Muscle of leg (tissue), 11 donors: Measurements from ENCODE around the gene ATF5. TPM values are rescaled to one million over a fixed set of nuclear protein-coding genes. Genes with fewer than 3 reads are reported as not detected.

Experiments
- DNase-seq: peaks from one replicate; pipeline ENCODE4 v3.0.0; 2013
- H3K27ac ChIP-seq: one replicate; pipeline ENCODE4 v1.5.1; 2013; ENCODE audit warnings: mild to moderate bottlenecking, low read length, control low read depth
- H3K27me3 ChIP-seq: one replicate; pipeline ENCODE4 v1.6.1; 2013; ENCODE audit warnings: low read length; ENCODE audit not compliant: control insufficient read depth, insufficient read depth
- H3K36me3 ChIP-seq: one replicate; pipeline ENCODE4 v1.6.1; 2013; ENCODE audit warnings: low read length; ENCODE audit not compliant: control insufficient read depth, insufficient read depth
- H3K4me1 ChIP-seq: one replicate; pipeline ENCODE4 v1.6.1; 2013; ENCODE audit warnings: low read length; ENCODE audit not compliant: control insufficient read depth, insufficient read depth
- H3K4me3 ChIP-seq: one replicate; pipeline ENCODE4 v1.5.1; 2013; ENCODE audit warnings: low read length, control low read depth
- H3K9me3 ChIP-seq: replicated peaks from 2 replicates; pipeline ENCODE4 v1.6.1; 2013; ENCODE audit warnings: low read depth, low read length; ENCODE audit not compliant: control insufficient read depth
- WGBS: methylation state at CpG from one replicate; pipeline ENCODE4 v1.1.5; 2013; ENCODE audit warnings: missing lambda C conversion rate; ENCODE audit not compliant: insufficient coverage; 5-methylcytosine and 5-hydroxymethylcytosine counted together
- polyA plus RNA-seq, 8 donors: library from polyadenylated mRNA; unstranded; fragments of 120-200 nt; gene quantifications; one replicate each; pipeline versions ENCODE4 v1.2.1 to v1.2.3, GENCODE V29; 2013; ENCODE audit warnings: inconsistent platforms in 1 of 8, low replicate concordance in 1 of 8; ENCODE audit not compliant: insufficient read length in 8 of 8, insufficient read depth in 1 of 8
- total RNA-seq: library from RNA; stranded (reverse); fragments of 120-200 nt; gene quantifications from one replicate; pipeline ENCODE4 v1.2.4, GENCODE V29; 2013

ATF5 gene
- total and polyA plus RNA-seq, 9 donors = 9.0 to 37.1 (median 24.7) TPM

DNA sequence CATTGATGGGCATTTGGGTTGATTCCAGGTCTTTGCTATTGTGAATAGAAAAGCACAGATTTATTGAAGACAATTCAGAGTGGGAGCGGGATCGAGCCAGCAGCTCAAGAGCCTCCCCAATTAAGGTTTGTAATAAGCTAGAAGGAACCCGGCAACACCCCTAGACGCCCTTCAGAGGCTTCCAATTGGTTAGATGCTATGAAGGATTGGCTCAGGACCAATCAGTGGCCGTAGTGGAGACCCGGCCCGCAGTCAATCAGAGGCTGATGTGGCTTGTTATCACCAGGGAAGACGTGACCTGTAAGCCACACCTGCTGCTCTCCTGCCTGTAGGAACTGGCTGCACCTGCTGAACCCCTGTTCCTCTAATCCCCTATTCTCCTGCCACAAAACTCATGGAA, 17.4 kb downstream of the ATF5 start:
- no peak for DNase-seq
- Histone ChIP-seq H3K27me3 (no peaks in the 10 kb centered on the region), H3K4me1 (no peaks in the 10 kb centered on the region), H3K36me3 (no peaks in the 10 kb centered on the region), H3K27ac (no peak overlapping the region), H3K4me3 (no peak overlapping the region), H3K9me3 (no peaks in the 10 kb centered on the region)
- WGBS = no CpG with 5 or more reads among the region's 8 CpGs

DNA sequence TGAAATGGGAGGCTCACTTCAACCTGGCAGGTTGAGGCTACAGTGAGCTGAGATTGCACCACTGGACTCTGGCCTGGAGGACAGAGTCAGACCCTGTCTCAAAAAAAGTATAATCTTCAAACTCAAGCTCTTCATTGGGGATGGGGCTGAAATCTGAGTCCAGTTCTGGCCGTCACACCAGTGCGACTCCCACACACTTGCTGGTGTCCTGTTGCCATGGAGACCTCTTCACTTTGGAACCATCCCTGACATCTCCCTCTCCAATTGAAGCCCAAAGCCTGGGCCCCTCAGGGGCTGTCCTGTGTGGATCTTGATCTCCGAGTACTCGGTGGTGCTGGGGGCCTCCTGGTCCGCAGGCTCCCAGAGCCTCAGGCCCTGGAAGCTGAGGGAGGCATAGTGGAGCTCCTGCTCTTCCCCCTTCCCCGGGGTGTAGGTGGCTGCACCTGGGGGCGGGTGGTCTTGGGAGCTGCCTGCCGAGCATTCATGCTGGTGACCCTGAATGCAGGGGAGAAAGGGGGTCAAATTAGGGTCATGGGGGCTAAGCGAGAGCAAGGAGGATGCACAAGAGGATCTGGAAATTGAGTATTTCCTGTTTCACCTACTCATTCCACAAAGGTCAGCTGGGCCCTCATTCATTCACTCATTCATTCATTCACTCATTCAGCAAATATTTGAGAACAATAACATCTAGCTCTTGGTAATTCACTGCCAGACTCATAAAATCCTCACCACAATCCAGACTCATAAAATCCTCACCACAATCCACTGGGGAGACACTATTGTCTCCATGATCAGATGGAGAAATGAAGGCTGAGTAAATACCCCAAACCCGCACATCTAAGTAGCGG, 21.0 kb downstream of the ATF5 start:
- Histone ChIP-seq H3K36me3 (no peaks in the 10 kb centered on the region), H3K9me3 (no peaks in the 10 kb centered on the region), H3K4me1 (peaks cover 24% of the 10 kb centered on the region), H3K27ac (no peak overlapping the region), H3K4me3 (no peak overlapping the region), H3K27me3 (no peaks in the 10 kb centered on the region)
- WGBS = 50% methylated on average over 2 of the region's 11 CpGs
- DNase-seq = no peak

DNA sequence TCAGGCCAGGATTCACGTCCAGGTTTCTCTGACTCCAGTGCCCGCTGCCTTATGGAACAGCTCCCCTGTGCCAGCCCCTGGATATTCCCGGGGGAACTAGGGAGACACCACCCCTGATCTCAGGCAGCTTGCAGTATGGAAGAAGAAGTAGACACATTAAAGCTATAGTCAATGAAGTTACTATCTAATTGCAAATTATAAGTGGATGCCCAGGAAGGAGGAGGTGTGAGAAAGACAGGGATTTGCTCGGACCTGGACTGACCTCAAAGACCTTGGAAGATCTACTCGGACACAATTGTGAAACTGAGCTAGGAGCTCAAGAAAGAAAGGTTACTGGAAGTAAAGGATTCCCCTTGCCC, 21.6 kb downstream of the ATF5 start:
- Histone ChIP-seq H3K36me3 (no peaks in the 10 kb centered on the region), H3K9me3 (no peaks in the 10 kb centered on the region), H3K27ac (no peak overlapping the region), H3K4me3 (no peak overlapping the region), H3K27me3 (no peaks in the 10 kb centered on the region), H3K4me1 (peaks cover 30% of the 10 kb centered on the region)
- 95% methylated on average over 2 of the region's 5 CpGs for WGBS
- no peak for DNase-seq

DNA sequence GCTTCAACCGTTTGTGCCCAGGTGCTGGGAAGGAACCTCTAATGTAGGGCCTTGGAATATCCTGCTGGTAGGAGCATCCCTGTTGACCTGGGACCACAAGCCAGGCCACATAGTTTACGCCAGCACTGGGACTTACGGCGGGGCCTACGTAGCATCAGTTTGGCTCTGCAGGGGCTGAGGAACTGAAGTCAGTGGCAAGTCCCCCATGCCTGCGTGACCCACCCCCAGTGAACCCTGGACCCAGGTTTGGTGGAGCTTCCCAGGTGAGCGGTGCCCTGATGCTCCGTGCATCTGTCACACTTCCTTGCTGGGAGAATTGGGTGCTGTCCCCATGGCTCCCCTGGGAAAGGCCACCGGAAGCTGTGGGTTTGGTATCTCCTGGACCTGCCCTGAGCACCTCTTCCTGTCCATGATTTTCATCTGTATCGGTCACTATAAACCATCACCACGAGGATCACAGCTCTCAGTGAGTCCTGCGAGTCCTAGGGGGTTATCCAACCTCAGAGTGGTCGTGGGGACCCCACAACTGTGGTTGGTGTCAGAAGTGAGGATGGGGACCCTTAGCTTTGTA, 22.0 kb downstream of the ATF5 start:
- peaks cover 33% of the 10 kb centered on the region for H3K4me1 ChIP-seq
- no peaks in the 10 kb centered on the region for H3K9me3 ChIP-seq
- no peak overlapping the region for H3K4me3 ChIP-seq
- no peaks in the 10 kb centered on the region for H3K27me3 ChIP-seq
- WGBS = 85% methylated on average over 11 of the region's 13 CpGs
- DNase-seq = no peak
- H3K27ac ChIP-seq = no peak overlapping the region
- no peaks in the 10 kb centered on the region for H3K36me3 ChIP-seq

DNA sequence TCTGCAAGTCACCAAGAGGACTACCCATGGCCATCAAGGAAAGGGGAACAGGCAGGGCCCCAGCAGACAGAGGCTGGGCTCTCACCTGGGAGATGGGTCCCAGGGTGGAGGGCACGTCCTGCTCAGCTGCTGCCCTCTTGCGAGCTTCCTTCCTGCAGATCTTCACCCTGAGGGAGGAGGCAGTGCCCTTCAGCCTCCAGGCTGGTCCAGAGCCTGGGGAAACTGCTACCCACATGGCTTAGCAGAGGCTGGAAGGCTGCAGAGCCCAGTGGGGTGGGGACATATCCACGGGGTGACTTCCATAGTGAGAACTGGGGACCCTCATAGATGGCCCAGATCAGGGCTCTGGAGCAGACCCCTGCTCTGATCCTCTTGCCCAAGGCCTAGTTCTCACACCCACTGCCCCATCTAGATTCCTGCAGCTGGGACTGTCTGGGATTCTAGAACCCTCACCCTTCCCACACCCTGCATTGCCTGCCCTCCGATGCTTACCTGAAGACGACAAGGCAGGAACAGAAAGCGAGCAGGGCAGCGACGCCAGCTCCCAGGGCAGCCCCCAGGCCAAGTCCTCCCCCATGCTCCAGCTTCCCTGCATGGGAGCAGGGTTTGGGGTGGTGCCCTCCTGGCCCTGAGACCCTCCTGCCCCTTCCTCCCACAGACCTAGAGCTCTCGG, 22.9 kb downstream of the ATF5 start:
- DNase-seq = no peak
- Histone ChIP-seq H3K4me1 (peaks cover 33% of the 10 kb centered on the region), H3K27ac (no peak overlapping the region), H3K9me3 (no peaks in the 10 kb centered on the region), H3K27me3 (no peaks in the 10 kb centered on the region), H3K36me3 (no peaks in the 10 kb centered on the region), H3K4me3 (no peak overlapping the region)
- WGBS = no CpG with 5 or more reads among the region's 9 CpGs

DNA sequence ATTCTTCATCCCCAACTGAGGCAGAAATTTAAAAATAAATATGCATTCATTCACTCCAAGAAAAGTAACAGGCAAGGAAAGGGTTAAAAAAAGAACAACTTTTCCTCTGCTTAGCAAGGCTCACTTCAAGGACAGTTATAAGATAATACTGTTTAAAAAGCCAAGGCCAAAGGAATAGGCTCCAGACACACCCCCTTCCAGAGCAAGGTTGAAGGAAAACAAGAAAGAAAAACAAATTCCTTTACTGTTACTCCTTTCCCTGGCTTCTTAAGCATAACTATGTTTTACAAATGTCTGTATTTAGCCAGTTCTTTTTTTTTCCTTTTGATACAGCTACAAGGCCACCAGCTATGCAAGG, 23.5 kb downstream of the ATF5 start:
- Histone ChIP-seq H3K4me1 (peaks cover 33% of the 10 kb centered on the region), H3K4me3 (no peak overlapping the region), H3K27ac (no peak overlapping the region), H3K36me3 (no peaks in the 10 kb centered on the region), H3K9me3 (no peaks in the 10 kb centered on the region), H3K27me3 (no peaks in the 10 kb centered on the region)
- DNase-seq = no peak

DNA sequence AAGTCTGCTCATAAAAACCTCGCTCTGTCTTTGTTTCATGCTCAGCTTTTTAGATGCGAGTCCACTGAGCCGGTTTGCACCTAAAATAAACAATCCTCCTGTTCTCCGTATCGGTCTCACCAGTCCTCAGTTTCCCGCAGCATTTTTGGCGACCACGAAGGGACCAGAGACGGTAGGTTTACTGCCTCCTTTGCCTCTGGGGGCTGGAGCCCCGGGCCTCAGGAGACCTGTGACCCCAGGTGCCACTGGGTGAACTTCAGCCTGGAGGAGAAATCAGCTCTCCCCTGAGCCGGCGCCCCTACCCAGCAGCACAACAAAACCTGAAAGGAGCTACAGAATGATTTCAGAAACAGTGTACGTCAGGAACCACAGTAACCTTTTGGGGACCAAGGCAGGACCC, 23.9 kb downstream of the ATF5 start:
- Histone ChIP-seq H3K27ac (no peak overlapping the region), H3K36me3 (no peaks in the 10 kb centered on the region), H3K4me1 (peaks cover 33% of the 10 kb centered on the region), H3K4me3 (no peak overlapping the region), H3K27me3 (no peaks in the 10 kb centered on the region), H3K9me3 (no peaks in the 10 kb centered on the region)
- 75% methylated on average over 11 of the region's 13 CpGs for WGBS
- DNase-seq = no peak

DNA sequence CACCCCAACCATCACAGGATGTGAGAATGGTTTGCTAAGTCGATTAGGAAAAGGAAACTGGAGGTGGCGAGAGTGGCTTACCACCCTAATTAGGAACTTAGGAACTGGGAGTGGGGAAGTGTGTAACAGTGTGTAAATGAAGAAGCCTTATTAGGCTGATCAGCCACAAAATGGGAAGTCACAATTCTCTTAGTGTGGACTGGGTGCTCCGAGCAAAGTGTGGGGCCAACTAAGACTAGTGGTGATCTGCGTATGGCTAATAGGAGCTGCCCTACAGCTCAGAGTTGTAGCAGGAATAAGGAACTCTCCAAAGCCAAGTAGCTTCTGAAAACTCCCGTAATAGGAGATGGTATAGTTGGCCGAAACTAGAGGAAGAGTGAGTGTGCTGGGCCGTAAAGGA, 24.4 kb downstream of the ATF5 start:
- Histone ChIP-seq H3K27me3 (no peaks in the 10 kb centered on the region), H3K4me1 (peaks cover 33% of the 10 kb centered on the region), H3K4me3 (no peak overlapping the region), H3K9me3 (no peaks in the 10 kb centered on the region), H3K27ac (peak overlapping the region; percentile 37), H3K36me3 (no peaks in the 10 kb centered on the region)
- 27% methylated on average over 3 of the region's 7 CpGs for WGBS
- DNase-seq = peak; percentile 33

DNA sequence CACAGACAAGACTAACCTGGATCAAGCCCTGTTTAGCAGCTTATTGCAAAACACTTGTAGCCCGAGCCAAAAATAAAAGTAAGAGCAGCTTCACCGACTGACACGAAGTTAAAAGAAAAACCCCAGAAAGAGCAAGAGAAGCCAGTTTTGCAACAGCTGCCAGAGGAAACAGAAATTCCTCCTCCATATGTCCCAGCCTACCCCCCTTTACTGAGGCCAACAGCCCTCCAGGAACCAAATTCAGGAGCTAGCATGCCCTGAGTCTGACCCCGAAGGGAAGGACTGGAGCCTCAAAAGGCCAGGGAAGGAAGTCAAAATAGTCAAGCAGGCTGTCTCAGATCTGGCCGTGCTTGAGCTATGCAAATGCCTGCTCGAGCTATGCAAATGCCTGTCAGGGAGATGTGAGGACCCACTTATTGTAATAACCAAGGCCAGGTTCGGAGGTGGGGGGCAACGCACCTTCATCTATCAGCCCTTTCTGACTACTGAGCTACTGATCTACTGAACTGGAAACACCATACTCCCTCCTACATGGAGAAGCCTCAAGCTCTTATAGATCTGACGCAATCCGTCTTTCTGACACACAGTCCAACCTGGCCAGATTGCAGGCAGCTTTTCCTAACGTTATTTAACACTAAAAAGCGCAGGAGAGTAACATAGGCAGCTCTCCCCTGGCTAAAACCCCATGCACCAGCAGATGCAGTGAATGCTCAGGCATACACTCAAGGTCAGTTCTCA, 25.3 kb downstream of the ATF5 start:
- 7% methylated on average over 9 of the region's 12 CpGs for WGBS
- H3K27me3 ChIP-seq = no peaks in the 10 kb centered on the region
- peak; percentile 81 for DNase-seq
- no peak overlapping the region for H3K4me3 ChIP-seq
- peaks cover 33% of the 10 kb centered on the region for H3K4me1 ChIP-seq
- H3K9me3 ChIP-seq = no peaks in the 10 kb centered on the region
- H3K36me3 ChIP-seq = no peaks in the 10 kb centered on the region
- H3K27ac ChIP-seq = peak overlapping the region; percentile 77

DNA sequence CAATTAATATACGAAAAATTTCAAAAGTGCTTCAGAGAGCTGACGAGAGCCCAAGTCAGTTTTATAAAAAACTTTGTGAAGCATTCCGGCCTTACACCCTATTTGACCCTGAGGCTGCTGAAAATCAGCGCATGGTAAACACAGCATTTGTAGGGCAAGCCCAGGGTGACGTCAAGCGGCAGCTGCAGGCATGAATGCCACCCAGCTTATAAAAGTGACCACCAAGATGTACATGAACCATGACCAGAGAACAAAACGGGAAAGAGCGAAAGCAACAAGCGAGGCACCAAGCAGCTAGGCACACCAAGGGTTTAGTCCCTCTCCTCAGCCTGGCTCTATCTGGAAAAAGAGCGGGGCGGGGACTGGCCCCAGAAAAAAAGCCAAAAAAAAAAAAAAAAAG, 25.9 kb downstream of the ATF5 start:
- H3K36me3 ChIP-seq = no peaks in the 10 kb centered on the region
- 42% methylated on average over 6 of the region's 11 CpGs for WGBS
- no peak overlapping the region for H3K4me3 ChIP-seq
- H3K27me3 ChIP-seq = no peaks in the 10 kb centered on the region
- H3K4me1 ChIP-seq = peaks cover 33% of the 10 kb centered on the region
- H3K9me3 ChIP-seq = no peaks in the 10 kb centered on the region
- H3K27ac ChIP-seq = peak overlapping the region; percentile 77
- peak; percentile 62 for DNase-seq
